ENCODE results near the gene MYH9. TPM values are rescaled to one million over a fixed set of nuclear protein-coding genes. Genes with fewer than 3 reads are reported as not detected.

Gene MYH9
- total and polyA plus RNA-seq, 4 donors, result 32.3 to 150 (median 98.7) TPM

DNA sequence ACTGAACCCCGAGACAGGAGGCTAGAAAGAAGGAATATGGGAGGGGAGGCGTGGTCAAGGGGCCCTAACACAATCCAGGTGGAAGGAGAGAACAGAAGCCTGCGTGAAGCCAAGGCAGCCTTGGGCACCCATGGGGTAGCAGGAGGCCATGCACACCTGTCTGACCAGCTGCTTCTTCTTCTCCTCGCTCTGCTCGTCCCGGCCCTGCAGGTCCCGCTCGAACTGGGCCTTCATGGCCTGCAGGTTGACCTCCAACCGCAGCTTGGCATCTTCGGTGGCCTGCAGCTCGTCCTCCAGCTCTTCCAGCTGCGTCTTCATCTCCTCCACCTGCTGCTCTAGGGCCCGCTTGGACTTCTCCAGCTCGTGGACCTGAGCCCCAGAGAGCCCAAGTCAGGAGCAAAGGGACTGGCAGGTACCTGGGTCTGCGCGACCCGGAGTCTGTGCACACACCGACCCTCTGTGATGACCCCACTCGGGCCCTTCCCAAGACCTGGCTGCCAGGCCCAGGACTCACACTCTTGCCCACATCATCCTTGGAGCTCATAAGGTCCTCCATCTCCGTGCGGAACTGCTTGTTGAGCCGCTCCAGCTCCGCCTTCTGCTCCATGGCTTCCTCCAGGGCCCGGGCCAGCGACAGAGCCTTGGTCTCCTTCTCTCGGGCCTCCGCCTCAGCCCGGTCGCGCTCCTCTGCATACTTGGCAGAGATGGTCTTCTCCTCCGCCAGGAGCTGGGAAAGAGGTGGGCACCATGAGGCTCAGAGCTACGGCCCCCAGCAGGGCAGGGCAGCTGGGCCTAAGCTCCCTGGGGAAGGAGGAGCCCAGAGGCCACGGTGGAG is 99.0 kb downstream of the MYH9 start:
- no peaks in the 10 kb centered on the region for H3K27me3 ChIP-seq (ENCODE audit: control insufficient read depth in 4 of 4, insufficient read depth in 4 of 4, low read length in 3 of 4)
- no peaks in the 10 kb centered on the region for H3K9me3 ChIP-seq (ENCODE audit: control insufficient read depth in 4 of 4, low read length in 3 of 4)
- H3K4me3 ChIP-seq (ENCODE audit: low read depth in 1 of 3, low read length in 3 of 3), result no peak overlapping the region
- H3K36me3 ChIP-seq (ENCODE audit: control insufficient read depth in 4 of 4, insufficient read depth in 3 of 4, low read depth in 1 of 4, low read length in 3 of 4), result peaks cover 34 to 68% (median 55%) of the 10 kb centered on the region in 4 donors
- WGBS, result 95% methylated on average over 33 of the region's 33 CpGs
- DNase-seq (ENCODE audit: low spot score), result no peak
- H3K9ac ChIP-seq (ENCODE audit: low read depth in 1 of 2, low read length in 2 of 2), result no peak overlapping the region
- TF ChIP-seq NR2F2 (IDR thresholded peaks at IDR 0.05) (no peak), HNF4A (conservative IDR thresholded peaks at IDR 0.05) (no peak), EGR1 (IDR thresholded peaks at IDR 0.05; ENCODE audit: low read depth in 2 of 2) (no peak), MAX (IDR thresholded peaks at IDR 0.05) (no peak), FOXA1 (IDR thresholded peaks at IDR 0.05) (no peak)
- TF ChIP-seq, protein P1, sequence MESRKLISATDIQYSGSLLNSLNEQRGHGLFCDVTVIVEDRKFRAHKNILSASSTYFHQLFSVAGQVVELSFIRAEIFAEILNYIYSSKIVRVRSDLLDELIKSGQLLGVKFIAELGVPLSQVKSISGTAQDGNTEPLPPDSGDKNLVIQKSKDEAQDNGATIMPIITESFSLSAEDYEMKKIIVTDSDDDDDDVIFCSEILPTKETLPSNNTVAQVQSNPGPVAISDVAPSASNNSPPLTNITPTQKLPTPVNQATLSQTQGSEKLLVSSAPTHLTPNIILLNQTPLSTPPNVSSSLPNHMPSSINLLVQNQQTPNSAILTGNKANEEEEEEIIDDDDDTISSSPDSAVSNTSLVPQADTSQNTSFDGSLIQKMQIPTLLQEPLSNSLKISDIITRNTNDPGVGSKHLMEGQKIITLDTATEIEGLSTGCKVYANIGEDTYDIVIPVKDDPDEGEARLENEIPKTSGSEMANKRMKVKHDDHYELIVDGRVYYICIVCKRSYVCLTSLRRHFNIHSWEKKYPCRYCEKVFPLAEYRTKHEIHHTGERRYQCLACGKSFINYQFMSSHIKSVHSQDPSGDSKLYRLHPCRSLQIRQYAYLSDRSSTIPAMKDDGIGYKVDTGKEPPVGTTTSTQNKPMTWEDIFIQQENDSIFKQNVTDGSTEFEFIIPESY (IDR thresholded peaks at IDR 0.05), result no peak
- no peak overlapping the region for H3K27ac ChIP-seq (ENCODE audit: low read depth in 1 of 2, low read length in 2 of 2)
- peaks cover 7 to 23% (median 16%) of the 10 kb centered on the region in 4 donors for H3K4me1 ChIP-seq (ENCODE audit: control insufficient read depth in 4 of 4, insufficient read depth in 4 of 4, low read length in 3 of 4)

- Histone ChIP-seq H3K4me1 (ENCODE audit: control insufficient read depth in 4 of 4, insufficient read depth in 4 of 4, low read length in 3 of 4) (peaks cover 7 to 23% (median 16%) of the 10 kb centered on the region in 4 donors), H3K4me3 (ENCODE audit: low read depth in 1 of 3, low read length in 3 of 3) (no peak overlapping the region), H3K9me3 (ENCODE audit: control insufficient read depth in 4 of 4, low read length in 3 of 4) (no peaks in the 10 kb centered on the region), H3K27me3 (ENCODE audit: control insufficient read depth in 4 of 4, insufficient read depth in 4 of 4, low read length in 3 of 4) (no peaks in the 10 kb centered on the region), H3K36me3 (ENCODE audit: control insufficient read depth in 4 of 4, insufficient read depth in 3 of 4, low read depth in 1 of 4, low read length in 3 of 4) (peaks cover 29 to 65% (median 50%) of the 10 kb centered on the region in 4 donors), H3K9ac (ENCODE audit: low read depth in 1 of 2, low read length in 2 of 2) (no peak overlapping the region), H3K27ac (ENCODE audit: low read depth in 1 of 2, low read length in 2 of 2) (no peak overlapping the region)
- TF ChIP-seq, protein P2, sequence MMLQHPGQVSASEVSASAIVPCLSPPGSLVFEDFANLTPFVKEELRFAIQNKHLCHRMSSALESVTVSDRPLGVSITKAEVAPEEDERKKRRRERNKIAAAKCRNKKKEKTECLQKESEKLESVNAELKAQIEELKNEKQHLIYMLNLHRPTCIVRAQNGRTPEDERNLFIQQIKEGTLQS (IDR thresholded peaks at IDR 0.05), result no peak
- no peak for TF ChIP-seq YY1 (IDR thresholded peaks at IDR 0.05)
- no peak for TF ChIP-seq SP1 (IDR thresholded peaks at IDR 0.05)
- TF ChIP-seq JUND (IDR thresholded peaks at IDR 0.05), result no peak
- TF ChIP-seq HNF4G (IDR thresholded peaks at IDR 0.05), result no peak
- TF ChIP-seq, protein P1 (IDR thresholded peaks at IDR 0.05), result no peak
- no peak for TF ChIP-seq TAF1 (conservative IDR thresholded peaks at IDR 0.05)
- TF ChIP-seq CTCF (IDR thresholded peaks at IDR 0.05; ENCODE audit: low read depth, low read length, missing input control), result no peak
- TF ChIP-seq RAD21 (IDR thresholded peaks at IDR 0.05), result no peak
- TF ChIP-seq FOXA1 (IDR thresholded peaks at IDR 0.05), result no peak
- TF ChIP-seq FOXA2 (IDR thresholded peaks at IDR 0.05), result no peak
- TF ChIP-seq RXRA (IDR thresholded peaks at IDR 0.05), result no peak
- no peak for TF ChIP-seq MAX (IDR thresholded peaks at IDR 0.05)
- TF ChIP-seq NR2F2 (IDR thresholded peaks at IDR 0.05), result no peak
- no peak for TF ChIP-seq HNF4A (conservative IDR thresholded peaks at IDR 0.05)
- 88% methylated on average over 20 of the region's 20 CpGs for WGBS
- no peak for DNase-seq (ENCODE audit: low spot score)
These were observed 99.8 kb downstream of the MYH9 start for GRCh38 chr22:36287881-36288515.
